K562 (cell line): ENCODE results near the gene STON2. TPM values are rescaled to one million over a fixed set of nuclear protein-coding genes. Genes with fewer than 3 reads are reported as not detected.

ENCODE experiments used
- CCNT2 ChIP-seq: IDR thresholded peaks from 2 replicates; pipeline ENCODE4 v1.6.1; 2011; ENCODE audit warnings: borderline replicate concordance, low read depth, mild to moderate bottlenecking, moderate library complexity, mixed read lengths, low read length; ENCODE audit not compliant: insufficient read length; ENCODE audit errors: extremely low read depth
- CEBPB ChIP-seq: fragments of 450-650 bp; IDR thresholded peaks from 2 replicates; pipeline ENCODE4 v1.6.1; 2016; ENCODE audit warnings: missing genetic modification characterization, missing compliant biosample characterization
- CREM ChIP-seq: IDR thresholded peaks from 2 replicates; pipeline ENCODE4 v1.6.1; 2014; ENCODE audit warnings: antibody characterized with exemption, low read depth
- CXXC5 ChIP-seq: fragments of 250-450 bp; sonication (Bioruptor Pico); IDR thresholded peaks from 2 replicates; pipeline ENCODE4 v1.8.0; 2022; ENCODE audit warnings: inconsistent platforms, mild to moderate bottlenecking, moderate library complexity
- EP300 ChIP-seq: IDR thresholded peaks from 2 replicates; pipeline ENCODE4 v1.6.1; 2012; ENCODE audit warnings: low read length, improper control_type of control experiment
- HEY1 ChIP-seq: fragments of 250-450 bp; sonication (Bioruptor Pico); IDR thresholded peaks from 2 replicates; pipeline ENCODE4 v1.5.0; 2020; ENCODE audit warnings: mild to moderate bottlenecking, moderate library complexity, borderline replicate concordance
- KAT7 ChIP-seq: sonication (generic); formaldehyde crosslinking; IDR thresholded peaks from 2 replicates; pipeline ENCODE4 v1.8.0; 2022; ENCODE audit warnings: missing genetic modification reagents, mild to moderate bottlenecking, borderline replicate concordance
- KDM1A ChIP-seq, 2 experiments: fragments of 450-650 bp; IDR thresholded peaks; 2 replicates each; pipeline ENCODE4 v1.6.1; 2016; ENCODE audit warnings: mild to moderate bottlenecking in 2 of 2
- MYC ChIP-seq, 2 experiments: fragments of 250-450 bp in 1 of 2; sonication (Bioruptor Pico) in 1 of 2; IDR thresholded peaks; 2 replicates each; pipeline versions ENCODE4 v1.5.1 to v1.6.1; 2012 to 2021; ENCODE audit warnings: low read depth in 2 of 2, borderline replicate concordance in 1 of 2, improper control_type of control experiment in 1 of 2, low read length in 1 of 2, mild to moderate bottlenecking in 1 of 2, moderate library complexity in 1 of 2
- NFE2 ChIP-seq: IDR thresholded peaks from 2 replicates; pipeline ENCODE4 v1.6.1; 2014; ENCODE audit warnings: antibody characterized with exemption, low read depth
- PCBP2 ChIP-seq: fragments of 200-400 bp; formaldehyde crosslinking; IDR thresholded peaks from 2 replicates; pipeline ENCODE4 v1.6.1; 2018; ENCODE audit warnings: low read length, low read depth, mild to moderate bottlenecking, moderate library complexity; ENCODE audit not compliant: poor library complexity, severe bottlenecking
- POLR2B ChIP-seq: fragments of 450-650 bp; IDR thresholded peaks from 2 replicates; pipeline ENCODE4 v1.6.1; 2018; ENCODE audit warnings: low read depth; ENCODE audit not compliant: partially characterized antibody
- POLR3G ChIP-seq: IDR thresholded peaks from 2 replicates; pipeline ENCODE4 v1.6.1; 2011; ENCODE audit not compliant: insufficient read length, insufficient replicate concordance; ENCODE audit errors: extremely low read depth
- SMARCA4 ChIP-seq: fragments of 450-650 bp; IDR thresholded peaks from 2 replicates; pipeline ENCODE4 v1.6.1; 2016
- SOX6 ChIP-seq: fragments of 450-650 bp; IDR thresholded peaks from 2 replicates; pipeline ENCODE4 v1.6.1; 2014; ENCODE audit warnings: mild to moderate bottlenecking
- SREBF1 ChIP-seq: fragments of 150-350 bp; IDR thresholded peaks from 2 replicates; pipeline ENCODE4 v1.6.1; 2014; ENCODE audit warnings: antibody characterized with exemption, low read depth, low read length, borderline replicate concordance
- TEAD4 ChIP-seq, 2 experiments: sonication (generic) in 1 of 2; formaldehyde crosslinking in 1 of 2; IDR thresholded peaks; 2 replicates each; pipeline versions ENCODE4 v1.6.1 to v1.8.0; 2012 to 2022; ENCODE audit warnings: borderline replicate concordance in 1 of 2, inconsistent platforms in 1 of 2, low read length in 1 of 2, mild to moderate bottlenecking in 1 of 2, missing genetic modification reagents in 1 of 2
- ZNF707 ChIP-seq: fragments of 250-450 bp; sonication (Bioruptor Pico); conservative IDR thresholded peaks from 2 replicates; pipeline ENCODE4 v1.8.0; 2022; ENCODE audit warnings: inconsistent platforms, mild to moderate bottlenecking, moderate library complexity
- polyA plus RNA-seq, 8 experiments: library from polyadenylated mRNA; depleted of rRNA in 4 of 8; stranded (reverse) in 5 of 8; unstranded in 3 of 8; fragments of >200 nt; fragmentation: Nextera tagmentation in 2 of 8; fragmentation: Illumina TruSeq in 1 of 8; extraction: Ambion mirVana in 2 of 8; extraction: Trizol in 1 of 8; gene quantifications; 2 replicates each; pipeline versions ENCODE4 v1.2.1 to v1.2.3, GENCODE V29; 2011 to 2014; ENCODE audit warnings: inconsistent platforms in 1 of 8, missing spikeins in 1 of 8
- total RNA-seq, 7 experiments: library from RNA; depleted of rRNA in 6 of 7; stranded (reverse); fragments of >200 nt in 6 of 7; fragmentation: Illumina TruSeq in 2 of 7; extraction: Trizol in 2 of 7; gene quantifications; 2 replicates each; pipeline versions ENCODE4 v1.2.1 to v1.2.3, GENCODE V29; 2011 to 2021; ENCODE audit warnings: low replicate concordance in 1 of 7
- TF ChIP-seq, protein P1 (sequence below): fragments of 450-650 bp; IDR thresholded peaks from 2 replicates; pipeline ENCODE4 v1.6.1; 2016; ENCODE audit warnings: borderline replicate concordance
- TF ChIP-seq, protein P2 (sequence below): conservative IDR thresholded peaks from 2 replicates; pipeline ENCODE4 v1.6.1; 2011; ENCODE audit warnings: low read depth, mild to moderate bottlenecking, low read length; ENCODE audit not compliant: control insufficient read depth
- TF ChIP-seq, protein P3 (sequence below): fragments of 250-450 bp; sonication (Bioruptor Pico); IDR thresholded peaks from 2 replicates; pipeline ENCODE4 v1.5.0; 2021; ENCODE audit warnings: mild to moderate bottlenecking, borderline replicate concordance

Gene STON2
- total and polyA plus RNA-seq, 9 of the 15 experiments (the other 6 are each of a cell fraction or from before 2014, with no cell fraction given) = 7.8 to 99.3 (median 53.5) TPM

DNA sequence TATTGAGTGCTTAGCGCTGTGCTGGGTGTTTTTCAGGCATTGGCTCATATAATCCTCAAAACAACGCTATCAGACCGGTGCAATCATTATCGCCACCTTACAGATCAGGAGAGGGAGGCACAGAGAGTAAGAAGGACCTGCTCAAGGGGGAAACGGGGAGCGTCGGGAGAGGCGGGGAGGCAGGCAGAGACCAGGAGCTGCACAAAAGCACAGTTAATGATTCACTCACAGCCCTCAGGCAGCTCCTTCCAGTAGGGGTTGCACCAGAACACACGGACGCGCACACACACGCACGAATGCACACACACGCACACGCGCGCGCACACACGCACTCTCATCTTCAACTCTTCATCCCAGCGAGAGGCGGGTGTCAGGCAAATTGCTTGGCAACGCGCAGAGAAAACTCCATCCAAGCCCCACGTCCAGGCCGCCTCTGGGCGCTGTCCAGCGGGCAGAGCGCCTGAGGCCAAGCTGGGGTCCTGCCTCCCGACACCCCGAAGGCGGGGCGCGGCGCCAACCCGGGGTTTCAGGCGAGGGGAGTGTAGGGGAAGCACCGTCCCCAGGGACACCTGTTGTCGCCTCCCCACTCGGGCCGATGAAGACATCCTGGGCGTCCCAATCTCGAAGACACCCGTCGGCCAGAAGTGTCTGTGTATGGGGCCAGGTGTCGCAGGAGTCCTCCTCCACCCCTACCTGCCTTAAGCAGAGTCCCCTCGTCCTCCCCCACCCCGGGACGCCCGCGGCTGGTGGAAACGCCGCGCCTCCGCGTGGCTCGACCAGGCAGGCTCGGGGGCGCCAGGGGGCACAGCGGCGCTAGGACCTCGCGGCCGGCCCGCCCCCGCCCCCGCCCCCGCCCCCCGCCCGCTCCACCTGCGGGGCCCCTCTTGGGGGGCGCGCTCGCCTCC lies 35.5 kb upstream of the STON2 start (continued):
- TF ChIP-seq PCBP2 = no peak
- no peak for TF ChIP-seq HEY1
- TF ChIP-seq KDM1A (IDR thresholded peaks at IDR 0.05) = peak in 1 of 2 experiments; percentile 63; a peak in 2 of 4 replicates
- TF ChIP-seq POLR3G = no peak
- TF ChIP-seq, protein P1, sequence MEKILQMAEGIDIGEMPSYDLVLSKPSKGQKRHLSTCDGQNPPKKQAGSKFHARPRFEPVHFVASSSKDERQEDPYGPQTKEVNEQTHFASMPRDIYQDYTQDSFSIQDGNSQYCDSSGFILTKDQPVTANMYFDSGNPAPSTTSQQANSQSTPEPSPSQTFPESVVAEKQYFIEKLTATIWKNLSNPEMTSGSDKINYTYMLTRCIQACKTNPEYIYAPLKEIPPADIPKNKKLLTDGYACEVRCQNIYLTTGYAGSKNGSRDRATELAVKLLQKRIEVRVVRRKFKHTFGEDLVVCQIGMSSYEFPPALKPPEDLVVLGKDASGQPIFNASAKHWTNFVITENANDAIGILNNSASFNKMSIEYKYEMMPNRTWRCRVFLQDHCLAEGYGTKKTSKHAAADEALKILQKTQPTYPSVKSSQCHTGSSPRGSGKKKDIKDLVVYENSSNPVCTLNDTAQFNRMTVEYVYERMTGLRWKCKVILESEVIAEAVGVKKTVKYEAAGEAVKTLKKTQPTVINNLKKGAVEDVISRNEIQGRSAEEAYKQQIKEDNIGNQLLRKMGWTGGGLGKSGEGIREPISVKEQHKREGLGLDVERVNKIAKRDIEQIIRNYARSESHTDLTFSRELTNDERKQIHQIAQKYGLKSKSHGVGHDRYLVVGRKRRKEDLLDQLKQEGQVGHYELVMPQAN = peak; percentile 81
- TF ChIP-seq SOX6 = no peak
- TF ChIP-seq, protein P2, sequence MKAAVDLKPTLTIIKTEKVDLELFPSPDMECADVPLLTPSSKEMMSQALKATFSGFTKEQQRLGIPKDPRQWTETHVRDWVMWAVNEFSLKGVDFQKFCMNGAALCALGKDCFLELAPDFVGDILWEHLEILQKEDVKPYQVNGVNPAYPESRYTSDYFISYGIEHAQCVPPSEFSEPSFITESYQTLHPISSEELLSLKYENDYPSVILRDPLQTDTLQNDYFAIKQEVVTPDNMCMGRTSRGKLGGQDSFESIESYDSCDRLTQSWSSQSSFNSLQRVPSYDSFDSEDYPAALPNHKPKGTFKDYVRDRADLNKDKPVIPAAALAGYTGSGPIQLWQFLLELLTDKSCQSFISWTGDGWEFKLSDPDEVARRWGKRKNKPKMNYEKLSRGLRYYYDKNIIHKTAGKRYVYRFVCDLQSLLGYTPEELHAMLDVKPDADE = no peak
- TF ChIP-seq CCNT2 = no peak
- no peak for TF ChIP-seq MYC (IDR thresholded peaks at IDR 0.05; ENCODE audit: low read depth, low read length)
- TF ChIP-seq MYC (CRISPR knock-in tag; IDR thresholded peaks at IDR 0.05; ENCODE audit: borderline replicate concordance, low read depth) = no peak
- TF ChIP-seq SREBF1 = no peak
- TF ChIP-seq CREM = no peak
- no peak for TF ChIP-seq CEBPB (tag)
- TF ChIP-seq EP300 = no peak
- TF ChIP-seq, protein P3, sequence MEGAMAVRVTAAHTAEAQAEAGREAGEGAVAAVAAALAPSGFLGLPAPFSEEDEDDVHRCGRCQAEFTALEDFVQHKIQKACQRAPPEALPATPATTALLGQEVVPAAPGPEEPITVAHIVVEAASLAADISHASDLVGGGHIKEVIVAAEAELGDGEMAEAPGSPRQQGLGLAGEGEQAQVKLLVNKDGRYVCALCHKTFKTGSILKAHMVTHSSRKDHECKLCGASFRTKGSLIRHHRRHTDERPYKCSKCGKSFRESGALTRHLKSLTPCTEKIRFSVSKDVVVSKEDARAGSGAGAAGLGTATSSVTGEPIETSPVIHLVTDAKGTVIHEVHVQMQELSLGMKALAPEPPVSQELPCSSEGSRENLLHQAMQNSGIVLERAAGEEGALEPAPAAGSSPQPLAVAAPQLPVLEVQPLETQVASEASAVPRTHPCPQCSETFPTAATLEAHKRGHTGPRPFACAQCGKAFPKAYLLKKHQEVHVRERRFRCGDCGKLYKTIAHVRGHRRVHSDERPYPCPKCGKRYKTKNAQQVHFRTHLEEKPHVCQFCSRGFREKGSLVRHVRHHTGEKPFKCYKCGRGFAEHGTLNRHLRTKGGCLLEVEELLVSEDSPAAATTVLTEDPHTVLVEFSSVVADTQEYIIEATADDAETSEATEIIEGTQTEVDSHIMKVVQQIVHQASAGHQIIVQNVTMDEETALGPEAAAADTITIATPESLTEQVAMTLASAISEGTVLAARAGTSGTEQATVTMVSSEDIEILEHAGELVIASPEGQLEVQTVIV (CRISPR knock-in tag) = no peak
- no peak for TF ChIP-seq NFE2
- no peak; the same call in 1 of the 2 replicates for TF ChIP-seq SMARCA4
- peak; percentile 55 for TF ChIP-seq CXXC5
- TF ChIP-seq POLR2B = no peak
- TF ChIP-seq KAT7 = no peak
- TF ChIP-seq ZNF707 = no peak
- TF ChIP-seq TEAD4 (IDR thresholded peaks at IDR 0.05; ENCODE audit: low read length) = 0 out of 2 replicates have a peak, but pooled peaks have one; percentile 4
- no peak for TF ChIP-seq TEAD4 (CRISPR knock-in tag; IDR thresholded peaks at IDR 0.05; ENCODE audit: borderline replicate concordance)
